Thyroid gland (tissue), 4 donors: ENCODE results near the gene RPUSD1. TPM values are rescaled to one million over a fixed set of nuclear protein-coding genes. Genes with fewer than 3 reads are reported as not detected.
A peak's percentile ranks its signal among the peaks of the same experiment; 100 is the strongest.
"Not testable (repeated sequence)": the region's sequence is repeated elsewhere in the genome, so short reads cannot be mapped to it uniquely, and the experiment has no call there.

Experiments
- DNase-seq, 2 donors: peaks; one replicate each; pipeline ENCODE4 v3.0.0-alpha.2; 2019
- H3K27ac ChIP-seq, 3 donors: fragments of 200-600 bp; sonication (generic); 1 replicate in 2 of 3; 2 replicates in 1 of 3; pipeline ENCODE4 v1.5.1; 2016 to 2019; ENCODE audit warnings: mild to moderate bottlenecking in 1 of 3, moderate library complexity in 1 of 3
- H3K27me3 ChIP-seq: fragments of 200-600 bp; sonication (generic); one replicate; pipeline ENCODE4 v1.5.1; 2019
- H3K36me3 ChIP-seq, 2 donors: fragments of 200-600 bp; sonication (generic); one replicate each; pipeline ENCODE4 v1.5.1; 2016 to 2019
- H3K4me1 ChIP-seq, 2 donors: fragments of 200-600 bp; sonication (generic); one replicate each; pipeline ENCODE4 v1.5.1; 2017 to 2019
- H3K4me3 ChIP-seq, 3 donors: fragments of 200-600 bp; sonication (generic); replicated peaks in 1 of 3; 1 replicate in 2 of 3; 2 replicates in 1 of 3; pipeline ENCODE4 v1.5.1; 2016; ENCODE audit warnings: mild to moderate bottlenecking in 1 of 3
- H3K9me3 ChIP-seq: fragments of 200-600 bp; sonication (generic); one replicate; pipeline ENCODE4 v1.5.1; 2017
- CTCF ChIP-seq, 6 experiments: fragments of 200-600 bp in 3 of 6; fragments of 450-650 bp in 3 of 6; sonication (generic) in 3 of 6; IDR thresholded peaks; one replicate each; pipeline ENCODE4 v1.5.1; 2016 to 2019; ENCODE audit warnings: antibody characterized with exemption in 6 of 6, mild to moderate bottlenecking in 2 of 6, inconsistent platforms in 1 of 6, moderate library complexity in 1 of 6
- POLR2A ChIP-seq, 2 donors: fragments of 450-650 bp; IDR thresholded peaks; one replicate each; pipeline ENCODE4 v1.6.1; 2017; ENCODE audit warnings: antibody characterized with exemption in 2 of 2, mild to moderate bottlenecking in 2 of 2, moderate library complexity in 1 of 2
- WGBS, 2 donors: methylation state at CpG; one replicate each; pipeline ENCODE4 v1.1.5; 2017; 5-methylcytosine and 5-hydroxymethylcytosine counted together
- intact Hi-C: fragments of 100-400 bp; cut with DNase I; formaldehyde crosslinking; loops from one replicate; pipeline ENCODE4 v1.15.1; 2023
- total RNA-seq, 4 donors: library from RNA; depleted of rRNA; stranded (reverse); fragments of >200 nt; gene quantifications; one replicate each; pipeline ENCODE4 v1.2.3, GENCODE V29; 2016

Gene RPUSD1
- total RNA-seq: 10 to 100 TPM; 14.1 to 27.9 (median 20.8) TPM

- no peaks in the 10 kb centered on the region for H3K9me3 ChIP-seq
- DNase-seq: no peak
- H3K27ac ChIP-seq: peak within 1 kb of the TSS in 1 of 3 donors; percentile 27
- peak within 1 kb of the TSS; percentile 78 to 91 (median 86) for H3K4me3 ChIP-seq
- peaks cover 14 to 24% of the 10 kb centered on the region in 2 donors for H3K4me1 ChIP-seq
- H3K36me3 ChIP-seq: peaks cover 0 to 6% of the 10 kb centered on the region in 2 donors
- 0% methylated on average over 8 of the region's 45 CpGs; no CpG with 5 or more reads in 1 of the 2 donors for WGBS, 2 donors
- intact Hi-C loops: no loop called here
- H3K27me3 ChIP-seq: no peaks in the 10 kb centered on the region
- TF ChIP-seq POLR2A (IDR thresholded peaks at IDR 0.05): peak in 1 of 2 donors; percentile 36
- peak in 1 of 6 experiments; percentile 6 for TF ChIP-seq CTCF (IDR thresholded peaks at IDR 0.05)
Observed at GRCh38 chr16:787978-788398, at the start of gene RPUSD1. TSS of gene RPUSD1 (minus strand) at chr16:788381. CDS start at chr16:787737, 644 bp downstream.

GRCh38 chr16:836822-837221 is 48.6 kb upstream of the RPUSD1 start:
- H3K4me1 ChIP-seq, H3K4me3 ChIP-seq, H3K36me3 ChIP-seq, H3K27ac ChIP-seq, intact Hi-C loops, H3K27me3 ChIP-seq, DNase-seq, H3K9me3 ChIP-seq: not testable (repeated sequence)
- 89 to 93% methylated on average over 3 of the region's 3 CpGs for WGBS, 2 donors

- no peak for DNase-seq
- Histone ChIP-seq H3K4me1 (no peaks in the 10 kb centered on the region), H3K9me3 (no peaks in the 10 kb centered on the region), H3K36me3 (no peaks in the 10 kb centered on the region), H3K27me3 (no peaks in the 10 kb centered on the region), H3K4me3 (no peak overlapping the region), H3K27ac (no peak overlapping the region)
- TF ChIP-seq POLR2A (IDR thresholded peaks at IDR 0.05) (no peak), CTCF (IDR thresholded peaks at IDR 0.05) (no peak)
- intact Hi-C loops: no loop called here
- 86 to 94% methylated on average over 4 of the region's 4 CpGs for WGBS, 2 donors
Observed at GRCh38 chr16:836221-836620, 48.0 kb upstream of the RPUSD1 start.

- Histone ChIP-seq H3K27me3 (no peaks in the 10 kb centered on the region), H3K27ac (no peak overlapping the region), H3K36me3 (no peaks in the 10 kb centered on the region), H3K4me1 (no peaks in the 10 kb centered on the region), H3K9me3 (no peaks in the 10 kb centered on the region), H3K4me3 (no peak overlapping the region)
- 100% methylated on average over 3 to 5 of the region's 10 CpGs for WGBS, 2 donors
- intact Hi-C loops: no loop called here
- no peak for TF ChIP-seq POLR2A (IDR thresholded peaks at IDR 0.05)
- no peak for DNase-seq
Observed at GRCh38 chr16:835373-835772, 47.2 kb upstream of the RPUSD1 start.

- no peaks in the 10 kb centered on the region for H3K27me3 ChIP-seq
- no peaks in the 10 kb centered on the region for H3K4me1 ChIP-seq
- WGBS, 2 donors: 75 to 77% methylated on average over 6 to 12 of the region's 14 CpGs
- intact Hi-C loops: no loop called here
- no peak overlapping the region for H3K27ac ChIP-seq
- DNase-seq: no peak
- H3K4me3 ChIP-seq: no peak overlapping the region
- H3K36me3 ChIP-seq: no peaks in the 10 kb centered on the region
- TF ChIP-seq CTCF (IDR thresholded peaks at IDR 0.05): no peak
- no peak for TF ChIP-seq POLR2A (IDR thresholded peaks at IDR 0.05)
- H3K9me3 ChIP-seq: no peaks in the 10 kb centered on the region
Observed at GRCh38 chr16:833411-833810, 45.2 kb upstream of the RPUSD1 start.

GRCh38 chr16:832652-833336 is 44.6 kb upstream of the RPUSD1 start:
- 86 to 91% methylated on average over 23 to 27 of the region's 35 CpGs for WGBS, 2 donors
- Histone ChIP-seq H3K27me3 (no peaks in the 10 kb centered on the region), H3K4me1 (no peaks in the 10 kb centered on the region), H3K4me3 (no peak overlapping the region), H3K36me3 (no peaks in the 10 kb centered on the region), H3K9me3 (no peaks in the 10 kb centered on the region), H3K27ac (no peak overlapping the region)
- TF ChIP-seq POLR2A (IDR thresholded peaks at IDR 0.05): no peak
- no peak for TF ChIP-seq CTCF (IDR thresholded peaks at IDR 0.05)
- intact Hi-C loops: no loop called here
- no peak for DNase-seq
